ENCODE measurements around the gene WDR91. TPM values are rescaled to one million over a fixed set of nuclear protein-coding genes. Genes with fewer than 3 reads are reported as not detected.

The WDR91 gene
- total RNA-seq, 1 experiment from 2014 or later, result 8.8 TPM

- no peaks in the 10 kb centered on the region for H3K4me1 ChIP-seq (ENCODE audit: control insufficient read depth, insufficient read depth, low read length)
- CTCF ChIA-PET, result no interaction called here
- intact Hi-C loops (cut with micrococcal nuclease; ENCODE audit: unreplicated experiment), result no loop called here
- POLR2A ChIA-PET, result no interaction called here
- no peak overlapping the region for H3K27ac ChIP-seq (ENCODE audit: low read length)
- no peak overlapping the region for H3K4me3 ChIP-seq (ENCODE audit: low read depth in 2 of 2, low read length in 2 of 2)
- no TSS peak for BruUV-seq (replicated peaks)
- ATAC-seq (no peak), DNase-seq (ENCODE audit: low read depth, low spot score) (no peak)
- in situ Hi-C loops (cut with HindIII; ENCODE audit: low pct_unique_long_range_greater_than_20kb, low sequenced_read_pairs), result no loop called here
- peaks cover 10% of the 10 kb centered on the region; the same call in 1 of the 2 replicates for H3K9me3 ChIP-seq (ENCODE audit: control insufficient read depth, insufficient read depth, low read depth, low read length)
- TF ChIP-seq CTCF (IDR thresholded peaks at IDR 0.05), result no peak
- TF ChIP-seq POLR2AphosphoS5 (IDR thresholded peaks at IDR 0.05; ENCODE audit: low read depth, low read length), result no peak
- no peak for TF ChIP-seq REST (IDR thresholded peaks at IDR 0.05; ENCODE audit: insufficient read depth in 1 of 2, low read depth in 2 of 2, low read length in 1 of 2)
- no peak for TF ChIP-seq TCF7L2 (IDR thresholded peaks at IDR 0.05; ENCODE audit: low read depth, low read length)
- no peak for TF ChIP-seq SIN3A (IDR thresholded peaks at IDR 0.05; ENCODE audit: borderline replicate concordance, insufficient read depth, low read depth, low read length)
- H3K36me3 ChIP-seq (ENCODE audit: control insufficient read depth, insufficient read depth, low read length), result no peaks in the 10 kb centered on the region
- no peaks in the 10 kb centered on the region for H3K27me3 ChIP-seq (ENCODE audit: control insufficient read depth, insufficient read depth, low read length)
These were observed 56.6 kb downstream of the WDR91 start for GRCh38 chr7:135154734-135155133.

GRCh38 chr7:135152442-135152841 is 58.9 kb downstream of the WDR91 start:
- TF ChIP-seq SIN3A (IDR thresholded peaks at IDR 0.05; ENCODE audit: borderline replicate concordance, insufficient read depth, low read depth, low read length) (no peak), POLR2AphosphoS5 (IDR thresholded peaks at IDR 0.05; ENCODE audit: low read depth, low read length) (no peak), REST (IDR thresholded peaks at IDR 0.05; ENCODE audit: insufficient read depth in 1 of 2, low read depth in 2 of 2, low read length in 1 of 2) (no peak), TCF7L2 (IDR thresholded peaks at IDR 0.05; ENCODE audit: low read depth, low read length) (no peak), CTCF (IDR thresholded peaks at IDR 0.05) (no peak)
- in situ Hi-C loops (cut with HindIII; ENCODE audit: low pct_unique_long_range_greater_than_20kb, low sequenced_read_pairs), result no loop called here
- BruUV-seq (replicated peaks), result no TSS peak
- no peak overlapping the region for H3K27ac ChIP-seq (ENCODE audit: low read length)
- intact Hi-C loops (cut with micrococcal nuclease; ENCODE audit: unreplicated experiment), result no loop called here
- ChIA-PET CTCF (no interaction called here), POLR2A (no interaction called here)
- ATAC-seq (no peak), DNase-seq (ENCODE audit: low read depth, low spot score) (no peak)
- peaks cover 10% of the 10 kb centered on the region for H3K4me1 ChIP-seq (ENCODE audit: control insufficient read depth, insufficient read depth, low read length)
- peaks cover 10% of the 10 kb centered on the region; the same call in 1 of the 2 replicates for H3K9me3 ChIP-seq (ENCODE audit: control insufficient read depth, insufficient read depth, low read depth, low read length)
- no peak overlapping the region for H3K4me3 ChIP-seq (ENCODE audit: low read depth in 2 of 2, low read length in 2 of 2)
- no peaks in the 10 kb centered on the region for H3K36me3 ChIP-seq (ENCODE audit: control insufficient read depth, insufficient read depth, low read length)
- no peaks in the 10 kb centered on the region for H3K27me3 ChIP-seq (ENCODE audit: control insufficient read depth, insufficient read depth, low read length)
